GM12872 (cell line): ENCODE results near the gene IL17D.

Experiments
- CTCF ChIP-seq: IDR thresholded peaks from 3 replicates; pipeline ENCODE4 v1.5.1; 2011; ENCODE audit warnings: low read depth, mild to moderate bottlenecking, low read length, moderate library complexity; ENCODE audit not compliant: insufficient read depth

The IL17D gene

GRCh38 chr13:20720499-20720898 is 17.0 kb downstream of the IL17D start:
- TF ChIP-seq CTCF: no peak

- no peak for TF ChIP-seq CTCF
These were observed 17.6 kb downstream of the IL17D start for GRCh38 chr13:20721058-20721453.

GRCh38 chr13:20721454-20722357 is 18.2 kb downstream of the IL17D start:
- no peak for TF ChIP-seq CTCF

- no peak for TF ChIP-seq CTCF
These were observed 24.4 kb downstream of the IL17D start for GRCh38 chr13:20727856-20728255.

GRCh38 chr13:20728579-20729311 is 25.2 kb downstream of the IL17D start:
- no peak for TF ChIP-seq CTCF

GRCh38 chr13:20729633-20730585 is 26.4 kb downstream of the IL17D start:
- no peak for TF ChIP-seq CTCF
